GM08714 (cell line): ENCODE results near the gene ANO1.

Experiments
- H3K4me3 ChIP-seq: fragments of 200-500 bp; sonication (Bioruptor generic); 2 replicates; pipeline ENCODE4 v1.5.1; 2014; ENCODE audit warnings: mild to moderate bottlenecking, low read length, inconsistent platforms
- ZNF274 ChIP-seq: IDR thresholded peaks from 2 replicates; pipeline ENCODE4 v1.6.1; 2012; ENCODE audit warnings: mild to moderate bottlenecking, low read depth, low read length

Gene ANO1

DNA sequence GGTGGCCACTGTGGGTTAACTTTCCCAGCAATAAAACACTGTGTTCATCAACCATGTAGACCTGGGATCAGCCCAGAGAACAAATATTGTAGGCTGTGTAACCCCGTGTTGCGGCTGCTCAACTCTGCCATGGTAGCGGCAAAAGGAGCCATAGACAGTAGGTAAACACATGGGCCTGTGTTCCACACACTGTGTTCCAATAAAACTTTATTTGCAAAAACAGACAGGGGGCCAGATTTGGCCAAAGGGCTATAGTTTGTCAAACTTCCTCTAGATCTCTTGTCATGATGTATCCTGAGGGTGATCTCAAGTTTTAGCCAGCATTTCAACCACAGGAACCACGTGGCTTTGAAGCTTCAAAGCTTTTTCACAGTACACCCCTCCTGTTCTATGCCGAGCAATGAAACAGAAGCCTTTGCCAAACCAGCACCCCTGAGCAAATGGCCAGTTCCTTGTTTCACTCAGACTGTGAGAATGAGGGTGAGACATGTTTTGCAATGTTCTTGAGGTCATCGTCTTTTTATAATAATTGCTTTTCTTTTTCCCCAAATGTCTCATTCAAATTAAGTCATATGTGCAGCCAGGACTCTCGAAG is 75.1 kb downstream of the ANO1 start:
- TF ChIP-seq ZNF274 = no peak
- no peak overlapping the region for H3K4me3 ChIP-seq

DNA sequence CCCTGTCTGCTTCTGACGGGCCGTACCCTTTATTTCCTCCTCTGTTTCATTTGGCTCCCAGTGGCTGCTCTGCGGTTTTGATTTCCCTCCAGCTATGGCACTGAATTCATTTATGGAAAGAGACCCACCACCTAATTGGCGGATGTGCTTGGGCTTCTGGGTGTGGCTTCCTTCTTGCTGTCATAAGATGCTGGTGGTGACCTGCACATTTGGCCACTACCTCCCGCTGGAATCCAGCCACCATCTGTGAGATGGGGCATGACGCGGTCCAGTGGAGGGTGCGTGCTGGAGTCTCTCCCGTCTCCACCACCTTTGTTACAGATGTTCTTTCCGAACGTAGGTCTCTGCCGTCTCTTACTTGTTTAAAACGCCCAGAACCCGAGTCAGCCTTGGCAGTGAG is 77.3 kb downstream of the ANO1 start:
- TF ChIP-seq ZNF274 = no peak
- no peak overlapping the region for H3K4me3 ChIP-seq

GRCh38 chr11:70156291-70157037 is 78.3 kb downstream of the ANO1 start:
- H3K4me3 ChIP-seq = no peak overlapping the region
- TF ChIP-seq ZNF274 = no peak

- H3K4me3 ChIP-seq = no peak overlapping the region
- TF ChIP-seq ZNF274 = no peak
Observed at GRCh38 chr11:70158201-70158600, 80.1 kb downstream of the ANO1 start.

DNA sequence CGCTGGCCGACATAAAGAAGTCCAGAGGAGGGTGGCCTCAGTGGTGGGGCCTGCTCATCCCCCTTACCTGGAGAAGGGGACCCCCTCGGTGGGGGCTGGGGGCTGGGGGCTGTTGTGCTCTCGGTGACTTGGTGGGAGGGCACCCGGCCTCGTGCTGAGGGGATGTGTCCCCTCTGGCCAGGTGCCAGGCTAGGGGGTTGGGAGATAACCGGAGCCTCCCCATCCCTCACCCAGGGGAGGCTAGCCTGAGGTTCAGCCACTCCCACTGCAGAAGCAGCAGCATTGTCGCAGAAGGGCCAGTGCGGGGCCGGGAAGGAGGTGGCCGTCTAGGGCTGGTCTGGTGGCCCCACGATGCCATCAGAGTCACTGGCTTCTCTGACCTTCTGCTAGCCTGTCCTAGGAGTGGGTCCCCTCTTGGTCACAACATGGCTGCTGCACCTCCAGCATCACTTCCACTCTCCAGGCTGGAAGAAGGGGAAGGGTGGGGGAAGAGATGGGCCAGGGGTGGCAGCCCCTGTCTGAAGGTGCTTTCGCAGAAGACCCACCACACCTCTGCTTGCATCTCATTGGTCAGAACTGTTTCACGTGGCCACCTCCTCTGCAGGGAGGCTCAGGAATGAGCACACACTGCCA is 80.8 kb downstream of the ANO1 start:
- TF ChIP-seq ZNF274 = no peak
- H3K4me3 ChIP-seq = no peak overlapping the region

DNA sequence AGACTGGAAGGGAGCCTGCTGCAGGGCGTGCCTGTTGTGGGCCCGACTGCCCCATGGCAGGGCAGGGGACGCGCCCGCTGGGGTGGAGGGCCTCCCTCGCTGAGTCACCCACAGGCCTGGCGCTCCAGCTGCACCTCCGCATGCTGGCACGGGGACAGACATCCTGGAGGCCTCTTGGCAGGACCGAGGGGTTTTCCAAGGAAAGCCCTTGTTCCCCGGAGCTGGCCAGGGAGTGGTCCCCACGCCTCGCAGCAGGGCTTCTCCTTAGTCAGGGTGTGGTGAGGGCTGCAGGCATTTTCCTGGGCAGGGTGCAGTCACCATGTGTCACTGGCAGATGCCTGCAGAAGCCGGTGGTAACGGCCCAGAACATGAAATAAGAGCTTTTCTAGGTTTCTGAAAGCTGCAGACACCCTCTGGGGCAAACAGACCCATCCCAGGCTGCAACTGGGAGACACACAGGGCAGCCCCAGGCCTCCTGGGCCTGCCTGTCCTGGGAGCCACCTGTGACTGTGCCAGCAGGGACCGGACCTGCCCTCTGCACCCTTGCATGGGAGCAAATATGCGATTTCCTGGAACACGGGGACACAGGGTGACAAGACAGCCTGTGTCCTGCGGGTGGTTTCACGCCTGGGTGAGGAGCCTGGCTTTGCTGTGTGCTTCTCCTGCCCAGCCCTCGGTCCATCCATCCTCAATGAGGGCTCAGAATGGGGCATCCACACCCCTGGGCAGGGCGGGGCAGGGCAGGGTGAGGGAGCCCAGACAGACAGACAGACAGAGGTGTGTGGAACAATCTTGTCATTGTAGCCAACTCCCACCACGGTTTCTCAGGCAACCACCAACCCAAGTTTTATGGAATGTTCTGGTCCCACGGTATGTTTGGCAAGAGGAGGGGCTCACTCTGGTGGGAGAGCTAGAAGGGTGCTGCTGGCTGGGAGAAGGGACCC is 81.8 kb downstream of the ANO1 start:
- no peak for TF ChIP-seq ZNF274
- H3K4me3 ChIP-seq = no peak overlapping the region

- H3K4me3 ChIP-seq = no peak overlapping the region
- TF ChIP-seq ZNF274 = no peak
Observed at GRCh38 chr11:70161043-70161625, 83.0 kb downstream of the ANO1 start.

- no peak for TF ChIP-seq ZNF274
- H3K4me3 ChIP-seq = no peak overlapping the region
Observed at GRCh38 chr11:70164705-70165104, 86.6 kb downstream of the ANO1 start.

- no peak for TF ChIP-seq ZNF274
Observed at GRCh38 chr11:70167120-70167519, 89.0 kb downstream of the ANO1 start.

DNA sequence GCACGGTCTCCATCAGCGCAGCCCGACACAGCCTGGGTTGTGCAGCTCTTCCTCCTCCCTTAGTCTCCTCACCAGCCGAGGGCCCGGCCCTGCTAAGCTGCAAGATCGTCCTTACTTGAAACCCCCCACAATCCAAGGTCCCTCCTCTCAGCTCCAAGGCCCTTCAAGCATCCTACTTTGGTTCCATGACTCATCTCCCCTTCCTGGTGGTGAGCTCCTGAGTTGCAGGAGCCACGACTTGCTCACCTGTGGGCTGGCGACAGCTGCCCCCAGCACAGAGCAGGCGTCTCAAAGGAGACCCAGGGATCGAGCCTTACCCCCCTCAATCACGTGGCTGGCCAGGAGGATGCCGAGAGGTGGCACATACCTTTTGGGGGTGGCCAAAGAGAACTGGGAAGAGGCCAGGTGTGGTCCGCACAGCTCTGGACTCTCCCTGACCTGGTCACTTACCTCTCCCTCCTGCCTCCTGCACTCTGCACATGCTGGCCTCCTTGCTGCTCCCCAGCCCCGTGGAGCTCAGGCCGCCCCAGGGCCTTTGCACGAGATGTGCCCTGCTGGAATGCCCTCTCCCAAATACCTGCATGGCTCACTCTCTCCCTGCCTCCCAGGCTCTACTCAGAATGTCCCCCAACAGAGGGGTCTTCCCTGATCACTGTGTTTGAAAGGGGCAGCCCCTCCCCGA is 89.7 kb downstream of the ANO1 start:
- no peak overlapping the region for H3K4me3 ChIP-seq
- no peak for TF ChIP-seq ZNF274

More at GRCh38 chr11:70167120-70167519, 89.0 kb downstream of the ANO1 start:
- H3K4me3 ChIP-seq = no peak overlapping the region

- no peak for TF ChIP-seq ZNF274
- no peak overlapping the region for H3K4me3 ChIP-seq
Observed at GRCh38 chr11:70168405-70168754, 90.3 kb downstream of the ANO1 start.

GRCh38 chr11:70169127-70169526 is 91.0 kb downstream of the ANO1 start:
- TF ChIP-seq ZNF274 = no peak
- no peak overlapping the region for H3K4me3 ChIP-seq

- no peak for TF ChIP-seq ZNF274
- no peak overlapping the region for H3K4me3 ChIP-seq
Observed at GRCh38 chr11:70169632-70170031, 91.5 kb downstream of the ANO1 start.
